GM18951 (cell line): ENCODE data around the gene SPATA31C2.
"Not testable (repeated sequence)": the region's sequence is repeated elsewhere in the genome, so short reads cannot be mapped to it uniquely, and the experiment has no call there.

Experiments used
- POLR2A ChIP-seq: IDR thresholded peaks from 4 replicates; pipeline ENCODE4 v1.6.1; 2011; ENCODE audit warnings: mild to moderate bottlenecking; ENCODE audit not compliant: insufficient read length, insufficient read depth; ENCODE audit errors: extremely low read depth
- in situ Hi-C: fragments of 300-500 bp; cut with MboI; formaldehyde crosslinking; loops from one replicate; pipeline ENCODE4 v1.12.0; 2022; ENCODE audit warnings: low sequenced_read_pairs, mixed read lengths, inconsistent platforms; ENCODE audit not compliant: unreplicated experiment

SPATA31C2 gene

GRCh38 chr9:88168564-88168963 lies 30.3 kb upstream of the SPATA31C2 start:
- in situ Hi-C loops: no loop called here
- no peak for TF ChIP-seq POLR2A

- TF ChIP-seq POLR2A: no peak
- in situ Hi-C loops: no loop called here
These were observed 28.4 kb upstream of the SPATA31C2 start for GRCh38 chr9:88166660-88167059.

- TF ChIP-seq POLR2A: no peak
- in situ Hi-C loops: no loop called here
These were observed 26.6 kb upstream of the SPATA31C2 start for GRCh38 chr9:88164850-88165249.

- in situ Hi-C loops: no loop called here
- no peak for TF ChIP-seq POLR2A
These were observed 22.9 kb upstream of the SPATA31C2 start for GRCh38 chr9:88161144-88161543.

GRCh38 chr9:88143957-88144625 lies 5.8 kb upstream of the SPATA31C2 start:
- in situ Hi-C loops: no loop called here

GRCh38 chr9:88143179-88143578 lies 4.9 kb upstream of the SPATA31C2 start:
- no peak for TF ChIP-seq POLR2A
- in situ Hi-C loops: no loop called here

More at GRCh38 chr9:88143957-88144625, 5.8 kb upstream of the SPATA31C2 start:
- TF ChIP-seq POLR2A: no peak

- in situ Hi-C loops: not testable (repeated sequence)
These were observed 4.7 kb downstream of the SPATA31C2 start for GRCh38 chr9:88133552-88133951.

GRCh38 chr9:88129556-88129955 lies 8.7 kb downstream of the SPATA31C2 start:
- in situ Hi-C loops: not testable (repeated sequence)

- in situ Hi-C loops: not testable (repeated sequence)
These were observed 10.5 kb downstream of the SPATA31C2 start for GRCh38 chr9:88127700-88128300.

GRCh38 chr9:88123413-88123812 lies 14.9 kb downstream of the SPATA31C2 start:
- in situ Hi-C loops: not testable (repeated sequence)

- in situ Hi-C loops: loop anchor here (10.0 kb wide), 1 partner anchor 163 kb away; a partner anchor contains a TSS
These were observed 20.2 kb downstream of the SPATA31C2 start for GRCh38 chr9:88118121-88118520.

GRCh38 chr9:88114968-88115612 lies 23.2 kb downstream of the SPATA31C2 start:
- in situ Hi-C loops: loop anchor here (10.0 kb wide), 1 partner anchor 160 kb away; a partner anchor contains a TSS

- in situ Hi-C loops: loop anchor here (10.0 kb wide), 1 partner anchor 160 kb away; a partner anchor contains a TSS
These were observed 23.9 kb downstream of the SPATA31C2 start for GRCh38 chr9:88114283-88114967.

GRCh38 chr9:88113156-88114130 lies 24.8 kb downstream of the SPATA31C2 start:
- in situ Hi-C loops: loop anchor here (10.0 kb wide), 1 partner anchor 159 kb away; a partner anchor contains a TSS
